ENCODE data around the gene ADCY6. TPM values are rescaled to one million over a fixed set of nuclear protein-coding genes. Genes with fewer than 3 reads are reported as not detected.

The ADCY6 gene
- total RNA-seq, 1 donor from 2014 or later, result 42.7 TPM

GRCh38 chr12:48807981-48808380 lies 19.1 kb upstream of the ADCY6 start:
- DNase-seq (no peak), ATAC-seq (no peak)
- intact Hi-C loops (cut with DNase I), result no loop called here
- Histone ChIP-seq H3K4me3 (no peak overlapping the region), H3K36me3 (no peaks in the 10 kb centered on the region), H3K27ac (no peak overlapping the region), H3K4me1 (peaks cover 7% of the 10 kb centered on the region), H3K9me3 (no peaks in the 10 kb centered on the region), H3K27me3 (ENCODE audit: low read depth) (no peaks in the 10 kb centered on the region)
- no peak for TF ChIP-seq CTCF (IDR thresholded peaks at IDR 0.05)

GRCh38 chr12:48803675-48804074 lies 14.8 kb upstream of the ADCY6 start:
- Histone ChIP-seq H3K4me1 (no peaks in the 10 kb centered on the region), H3K27ac (no peak overlapping the region), H3K4me3 (no peak overlapping the region), H3K9me3 (no peaks in the 10 kb centered on the region), H3K36me3 (no peaks in the 10 kb centered on the region), H3K27me3 (ENCODE audit: low read depth) (peaks cover 5% of the 10 kb centered on the region)
- no peak for DNase-seq
- no peak for ATAC-seq
- intact Hi-C loops (cut with DNase I), result no loop called here
- no peak for TF ChIP-seq CTCF (IDR thresholded peaks at IDR 0.05)

GRCh38 chr12:48800971-48801370 lies 12.1 kb upstream of the ADCY6 start:
- no peak for DNase-seq
- TF ChIP-seq CTCF (IDR thresholded peaks at IDR 0.05), result no peak
- Histone ChIP-seq H3K27me3 (ENCODE audit: low read depth) (peaks cover 5% of the 10 kb centered on the region), H3K36me3 (no peaks in the 10 kb centered on the region), H3K9me3 (no peaks in the 10 kb centered on the region), H3K4me1 (peaks cover 1% of the 10 kb centered on the region), H3K4me3 (no peak overlapping the region), H3K27ac (no peak overlapping the region)
- ATAC-seq, result peak in 1 of 2 donors; percentile 20
- intact Hi-C loops (cut with DNase I), result no loop called here

GRCh38 chr12:48800457-48800856 lies 11.6 kb upstream of the ADCY6 start:
- DNase-seq (no peak), ATAC-seq (no peak)
- Histone ChIP-seq H3K4me3 (no peak overlapping the region), H3K4me1 (peaks cover 6% of the 10 kb centered on the region), H3K27ac (no peak overlapping the region), H3K36me3 (no peaks in the 10 kb centered on the region), H3K9me3 (no peaks in the 10 kb centered on the region), H3K27me3 (ENCODE audit: low read depth) (peaks cover 5% of the 10 kb centered on the region)
- no peak for TF ChIP-seq CTCF (IDR thresholded peaks at IDR 0.05)
- intact Hi-C loops (cut with DNase I), result no loop called here

GRCh38 chr12:48796976-48797375 lies 8.1 kb upstream of the ADCY6 start:
- Histone ChIP-seq H3K27ac (no peak overlapping the region), H3K36me3 (no peaks in the 10 kb centered on the region), H3K27me3 (ENCODE audit: low read depth) (peaks cover 5% of the 10 kb centered on the region), H3K4me1 (peaks cover 10% of the 10 kb centered on the region), H3K9me3 (no peaks in the 10 kb centered on the region), H3K4me3 (no peak overlapping the region)
- ATAC-seq (peak in 1 of 2 donors; percentile 43), DNase-seq (no peak)
- intact Hi-C loops (cut with DNase I), result loop anchor here (5.0 kb wide), 1 partner anchor 45 kb away; no protein-coding TSS in a partner anchor
- TF ChIP-seq CTCF (IDR thresholded peaks at IDR 0.05), result no peak
